Large intestine (tissue), 3 donors: ENCODE measurements around the gene MRPL17. TPM values are rescaled to one million over a fixed set of nuclear protein-coding genes. Genes with fewer than 3 reads are reported as not detected.
"Not testable (repeated sequence)": the region's sequence is repeated elsewhere in the genome, so short reads cannot be mapped to it uniquely, and the experiment has no call there.

Source experiments
- DNase-seq, 2 donors: peaks; one replicate each; pipeline versions ENCODE4 v3.0.0 to v3.0.0-alpha.2; 2013
- H3K27ac ChIP-seq: one replicate; pipeline ENCODE4 v1.5.1; 2013; ENCODE audit warnings: low read length
- H3K27me3 ChIP-seq: 2 replicates; pipeline ENCODE4 v1.6.1; 2013; ENCODE audit warnings: low read length; ENCODE audit not compliant: control insufficient read depth, insufficient read depth
- H3K36me3 ChIP-seq: 2 replicates; pipeline ENCODE4 v1.6.1; 2013; ENCODE audit warnings: low read length; ENCODE audit not compliant: control insufficient read depth, insufficient read depth
- H3K4me1 ChIP-seq: one replicate; pipeline ENCODE4 v1.6.1; 2013; ENCODE audit warnings: low read length; ENCODE audit not compliant: control insufficient read depth, insufficient read depth
- H3K4me3 ChIP-seq: one replicate; pipeline ENCODE4 v1.5.1; 2013; ENCODE audit warnings: low read length
- H3K9me3 ChIP-seq: one replicate; pipeline ENCODE4 v1.6.1; 2013; ENCODE audit warnings: mild to moderate bottlenecking, low read depth, low read length, moderate library complexity; ENCODE audit not compliant: control insufficient read depth
- WGBS: methylation state at CpG from one replicate; pipeline ENCODE4 v1.1.5; 2013; ENCODE audit warnings: low lambda C conversion rate; ENCODE audit not compliant: insufficient coverage; 5-methylcytosine and 5-hydroxymethylcytosine counted together
- polyA plus RNA-seq: library from polyadenylated mRNA; unstranded; fragments of 120-200 nt; gene quantifications from one replicate; pipeline ENCODE4 v1.2.1, GENCODE V29; 2013

Gene MRPL17
- polyA plus RNA-seq, 1 donor: 58.3 TPM

- peaks cover 9% of the 10 kb centered on the region for H3K4me1 ChIP-seq
- H3K27me3 ChIP-seq: no peaks in the 10 kb centered on the region
- no peak overlapping the region for H3K4me3 ChIP-seq
- peaks cover 10% of the 10 kb centered on the region for H3K36me3 ChIP-seq
- no peaks in the 10 kb centered on the region for H3K9me3 ChIP-seq
- H3K27ac ChIP-seq: no peak overlapping the region
- no peak for DNase-seq
Observed at GRCh38 chr11:6686006-6686405, 2.9 kb upstream of the MRPL17 start.

GRCh38 chr11:6684068-6684467 is 928 bp upstream of the MRPL17 start:
- not testable (repeated sequence) for H3K4me1 ChIP-seq, H3K27ac ChIP-seq, DNase-seq, H3K27me3 ChIP-seq, H3K4me3 ChIP-seq, H3K9me3 ChIP-seq
- 100% methylated on average over 1 of the region's 14 CpGs for WGBS
- H3K36me3 ChIP-seq: peaks cover 18% of the 10 kb centered on the region

GRCh38 chr11:6682591-6682935 is 577 bp downstream of the MRPL17 start:
- Histone ChIP-seq H3K27me3 (no peaks in the 10 kb centered on the region), H3K4me1 (peaks cover 9% of the 10 kb centered on the region), H3K36me3 (peaks cover 18% of the 10 kb centered on the region), H3K4me3 (peak overlapping the region; percentile 95), H3K27ac (peak overlapping the region; percentile 92), H3K9me3 (no peaks in the 10 kb centered on the region)
- DNase-seq: no peak
- 0% methylated on average over 1 of the region's 10 CpGs for WGBS

- Histone ChIP-seq H3K36me3 (peaks cover 18% of the 10 kb centered on the region), H3K9me3 (no peaks in the 10 kb centered on the region), H3K4me3 (peak overlapping the region; percentile 95), H3K27ac (no peak overlapping the region), H3K27me3 (no peaks in the 10 kb centered on the region), H3K4me1 (peaks cover 9% of the 10 kb centered on the region)
- peak in 1 of 2 donors; percentile 30 for DNase-seq
- no CpG with 5 or more reads among the region's 5 CpGs for WGBS
Observed at GRCh38 chr11:6681949-6682348, 1.2 kb downstream of the MRPL17 start.

GRCh38 chr11:6681505-6681904 is 1.6 kb downstream of the MRPL17 start:
- no peak for DNase-seq
- Histone ChIP-seq H3K27me3 (no peaks in the 10 kb centered on the region), H3K27ac (no peak overlapping the region), H3K9me3 (no peaks in the 10 kb centered on the region), H3K36me3 (peaks cover 18% of the 10 kb centered on the region), H3K4me3 (no peak overlapping the region), H3K4me1 (peaks cover 9% of the 10 kb centered on the region)
- no CpG with 5 or more reads among the region's 1 CpG for WGBS

GRCh38 chr11:6677018-6677417 is 6.1 kb downstream of the MRPL17 start:
- WGBS: 40% methylated on average over 1 of the region's 3 CpGs
- H3K27me3 ChIP-seq: no peaks in the 10 kb centered on the region
- H3K9me3 ChIP-seq: no peaks in the 10 kb centered on the region
- DNase-seq: no peak
- no peak overlapping the region for H3K4me3 ChIP-seq
- no peak overlapping the region for H3K27ac ChIP-seq
- peaks cover 6% of the 10 kb centered on the region for H3K4me1 ChIP-seq
- peaks cover 18% of the 10 kb centered on the region for H3K36me3 ChIP-seq

- no peak for DNase-seq
Observed at GRCh38 chr11:6674862-6675261, 8.3 kb downstream of the MRPL17 start.

GRCh38 chr11:6674219-6674597 is 8.9 kb downstream of the MRPL17 start:
- WGBS: 100% methylated on average over 1 of the region's 1 CpG
- DNase-seq: no peak
- no peaks in the 10 kb centered on the region for H3K27me3 ChIP-seq
- H3K27ac ChIP-seq: no peak overlapping the region
- H3K9me3 ChIP-seq: no peaks in the 10 kb centered on the region
- no peaks in the 10 kb centered on the region for H3K36me3 ChIP-seq
- H3K4me1 ChIP-seq: no peaks in the 10 kb centered on the region
- H3K4me3 ChIP-seq: no peak overlapping the region

More at GRCh38 chr11:6674862-6675261, 8.3 kb downstream of the MRPL17 start:
- Histone ChIP-seq H3K4me1 (no peaks in the 10 kb centered on the region), H3K36me3 (no peaks in the 10 kb centered on the region), H3K9me3 (no peaks in the 10 kb centered on the region), H3K27ac (no peak overlapping the region), H3K4me3 (no peak overlapping the region), H3K27me3 (no peaks in the 10 kb centered on the region)
- WGBS: 94% methylated on average over 3 of the region's 4 CpGs

GRCh38 chr11:6673523-6674218 is 9.5 kb downstream of the MRPL17 start:
- H3K27ac ChIP-seq: no peak overlapping the region
- no peaks in the 10 kb centered on the region for H3K36me3 ChIP-seq
- no peak for DNase-seq
- H3K9me3 ChIP-seq: no peaks in the 10 kb centered on the region
- no peak overlapping the region for H3K4me3 ChIP-seq
- no peaks in the 10 kb centered on the region for H3K27me3 ChIP-seq
- H3K4me1 ChIP-seq: no peaks in the 10 kb centered on the region

GRCh38 chr11:6671991-6672390 is 11.1 kb downstream of the MRPL17 start:
- no peak for DNase-seq
- Histone ChIP-seq H3K4me3 (no peak overlapping the region), H3K36me3 (no peaks in the 10 kb centered on the region), H3K27me3 (no peaks in the 10 kb centered on the region), H3K4me1 (no peaks in the 10 kb centered on the region), H3K9me3 (no peaks in the 10 kb centered on the region), H3K27ac (no peak overlapping the region)
- WGBS: no CpG with 5 or more reads among the region's 2 CpGs

- H3K4me3 ChIP-seq: no peak overlapping the region
- no CpG with 5 or more reads among the region's 6 CpGs for whole genome bisulfite sequencing
- no peaks in the 10 kb centered on the region for H3K4me1 ChIP-seq
- no peak for DNase-seq
- H3K27ac ChIP-seq: no peak overlapping the region
- no peaks in the 10 kb centered on the region for H3K9me3 ChIP-seq
- H3K36me3 ChIP-seq: no peaks in the 10 kb centered on the region
- no peaks in the 10 kb centered on the region for H3K27me3 ChIP-seq
Observed at GRCh38 chr11:6670202-6670830, 12.8 kb downstream of the MRPL17 start.
